HG02678 (cell line): ENCODE measurements around the gene SLC6A8.

Experiments
- ATAC-seq: cut with Tn5 transposase; IDR thresholded peaks from one replicate; pipeline ENCODE4 v1.9.1; 2021; ENCODE audit warnings: mild to moderate bottlenecking, moderate library complexity; ENCODE audit not compliant: unreplicated experiment

The SLC6A8 gene

GRCh38 chrX:153687121-153688039 is at the start of gene SLC6A8:
TSS of gene SLC6A8 (plus strand) at chrX:153687926. CDS start at chrX:153688575, 649 bp downstream.
- no peak for ATAC-seq

GRCh38 chrX:153638041-153638371 is 49.7 kb upstream of the SLC6A8 start:
- ATAC-seq: no peak

GRCh38 chrX:153638436-153639176 is 49.1 kb upstream of the SLC6A8 start:
- ATAC-seq: no peak

- ATAC-seq: no peak
These were observed 48.3 kb upstream of the SLC6A8 start for GRCh38 chrX:153639177-153640044.

- no peak for ATAC-seq
These were observed 47.6 kb upstream of the SLC6A8 start for GRCh38 chrX:153640045-153640686.

- ATAC-seq: no peak
These were observed 46.8 kb upstream of the SLC6A8 start for GRCh38 chrX:153640736-153641575.

- no peak for ATAC-seq
These were observed 46.1 kb upstream of the SLC6A8 start for GRCh38 chrX:153641627-153642026.

GRCh38 chrX:153642051-153642654 is 45.6 kb upstream of the SLC6A8 start:
- no peak for ATAC-seq

- no peak for ATAC-seq
These were observed 44.9 kb upstream of the SLC6A8 start for GRCh38 chrX:153642655-153643430.

GRCh38 chrX:153643431-153644351 is 44.0 kb upstream of the SLC6A8 start:
- ATAC-seq: no peak

- ATAC-seq: no peak
These were observed 43.2 kb upstream of the SLC6A8 start for GRCh38 chrX:153644356-153645125.

- ATAC-seq: no peak
These were observed 42.6 kb upstream of the SLC6A8 start for GRCh38 chrX:153645151-153645550.

GRCh38 chrX:153645921-153646488 is 41.7 kb upstream of the SLC6A8 start:
- ATAC-seq: no peak

- no peak for ATAC-seq
These were observed 40.9 kb upstream of the SLC6A8 start, which contains the start of gene DUSP9 for GRCh38 chrX:153646620-153647373. TSS of gene DUSP9 (plus strand) at chrX:153647203. CDS start at chrX:153647954, 751 bp downstream.
